HG03097 (cell line): ENCODE results near the gene NTN1.
"Not testable (repeated sequence)": the region's sequence is repeated elsewhere in the genome, so short reads cannot be mapped to it uniquely, and the experiment has no call there.

ENCODE experiments used
- ATAC-seq: cut with Tn5 transposase; IDR thresholded peaks from one replicate; pipeline ENCODE4 v1.9.1; 2021; ENCODE audit not compliant: unreplicated experiment, low FRiP score

NTN1 gene

GRCh38 chr17:9150446-9151090, 129.3 kb downstream of the NTN1 start:
- no peak for ATAC-seq

GRCh38 chr17:9151091-9151490, 129.8 kb downstream of the NTN1 start:
- ATAC-seq, result no peak

- not testable (repeated sequence) for ATAC-seq
Observed at GRCh38 chr17:9151740-9152139, 130.4 kb downstream of the NTN1 start.

GRCh38 chr17:9158544-9159452, 137.5 kb downstream of the NTN1 start:
- ATAC-seq, result no peak

GRCh38 chr17:9162275-9162985, 141.1 kb downstream of the NTN1 start:
- ATAC-seq, result no peak

GRCh38 chr17:9166788-9167187, 145.5 kb downstream of the NTN1 start:
- no peak for ATAC-seq

GRCh38 chr17:9167379-9167778, 146.1 kb downstream of the NTN1 start:
- no peak for ATAC-seq

GRCh38 chr17:9169116-9169515, 147.8 kb downstream of the NTN1 start:
- ATAC-seq, result no peak

- no peak for ATAC-seq
Observed at GRCh38 chr17:9170336-9170735, 149.0 kb downstream of the NTN1 start.

GRCh38 chr17:9170853-9171252, 149.5 kb downstream of the NTN1 start:
- ATAC-seq, result no peak

GRCh38 chr17:9173386-9173983, 152.2 kb downstream of the NTN1 start:
- no peak for ATAC-seq

GRCh38 chr17:9174312-9174711, 153.0 kb downstream of the NTN1 start:
- no peak for ATAC-seq

GRCh38 chr17:9174779-9175574, 153.7 kb downstream of the NTN1 start:
- ATAC-seq, result no peak

- no peak for ATAC-seq
Observed at GRCh38 chr17:9175700-9176467, 154.6 kb downstream of the NTN1 start.

- ATAC-seq, result no peak
Observed at GRCh38 chr17:9177212-9177611, 155.9 kb downstream of the NTN1 start.

- no peak for ATAC-seq
Observed at GRCh38 chr17:9178319-9178718, 157.0 kb downstream of the NTN1 start.

GRCh38 chr17:9179602-9180001, 158.3 kb downstream of the NTN1 start:
- ATAC-seq, result no peak

- ATAC-seq, result no peak
Observed at GRCh38 chr17:9181640-9182039, 160.3 kb downstream of the NTN1 start.

- no peak for ATAC-seq
Observed at GRCh38 chr17:9183306-9183705, 162.0 kb downstream of the NTN1 start.
